AG20443 (cell line): Measurements from ENCODE around the gene FLNC.

ENCODE experiments used
- DNase-seq: peaks from one replicate; pipeline ENCODE4 v3.0.0; 2012; ENCODE audit warnings: low spot score, mixed read lengths

FLNC gene

GRCh38 chr7:128843938-128844621 is 13.9 kb downstream of the FLNC start:
- DNase-seq, result no peak

GRCh38 chr7:128844777-128845311 is 14.6 kb downstream of the FLNC start:
- DNase-seq, result no peak

GRCh38 chr7:128845475-128845874 is 15.3 kb downstream of the FLNC start:
- DNase-seq, result no peak

GRCh38 chr7:128845987-128846386 is 15.8 kb downstream of the FLNC start:
- no peak for DNase-seq

GRCh38 chr7:128846781-128847444 is 16.7 kb downstream of the FLNC start:
- no peak for DNase-seq

GRCh38 chr7:128847721-128848211 is 17.6 kb downstream of the FLNC start:
- DNase-seq, result no peak

GRCh38 chr7:128848289-128849155 is 18.3 kb downstream of the FLNC start:
- no peak for DNase-seq

- DNase-seq, result no peak
Observed at GRCh38 chr7:128849156-128849515, 18.9 kb downstream of the FLNC start.

- DNase-seq, result no peak
Observed at GRCh38 chr7:128849804-128850490, 19.7 kb downstream of the FLNC start.

GRCh38 chr7:128852537-128853254 is 22.5 kb downstream of the FLNC start:
- DNase-seq, result no peak

- no peak for DNase-seq
Observed at GRCh38 chr7:128853799-128854198, 23.6 kb downstream of the FLNC start.

GRCh38 chr7:128854396-128854795 is 24.2 kb downstream of the FLNC start:
- DNase-seq, result no peak

GRCh38 chr7:128855559-128855958 is 25.4 kb downstream of the FLNC start:
- no peak for DNase-seq

GRCh38 chr7:128856001-128856718 is 26.0 kb downstream of the FLNC start:
- no peak for DNase-seq

- no peak for DNase-seq
Observed at GRCh38 chr7:128858380-128859231, 28.4 kb downstream of the FLNC start.

- no peak for DNase-seq
Observed at GRCh38 chr7:128859232-128860157, 29.3 kb downstream of the FLNC start.

- peak; percentile 61 for DNase-seq
Observed at GRCh38 chr7:128860158-128861073, 30.2 kb downstream of the FLNC start.
